Panc1 (cell line): Measurements from ENCODE around the gene GREM1. TPM values are rescaled to one million over a fixed set of nuclear protein-coding genes. Genes with fewer than 3 reads are reported as not detected.

Source experiments
- ATAC-seq: fragments of 200-7000 bp; cut with Tn5 transposase; 2 replicates; pipeline ENCODE4 v1.9.1; 2020; ENCODE audit warnings: mild to moderate bottlenecking, moderate library complexity
- BruUV-seq: library from RNA; stranded (reverse); fragments of 400-500 nt; replicated peaks from 2 replicates; lab custom pipeline; 2021; lab: Mats Ljungman, UMichigan
- CTCF ChIA-PET: fragments of 300-600 bp; sonication (Branson Sonifier 250); formaldehyde crosslinking; loops from one replicate; lab custom pipeline; 2022; ENCODE audit warnings: antibody characterized with exemption; lab: Charles Lee
- POLR2A ChIA-PET: fragments of 300-600 bp; sonication (Branson Sonifier 250); formaldehyde crosslinking; loops from one replicate; lab custom pipeline; 2022; ENCODE audit warnings: antibody characterized with exemption; lab: Charles Lee
- DNase-seq: peaks from one replicate; pipeline ENCODE4 v3.0.0-alpha.2; 2010; ENCODE audit warnings: low read depth, low spot score
- H3K27ac ChIP-seq: 2 replicates; pipeline ENCODE4 v1.5.1; 2011; ENCODE audit warnings: mild to moderate bottlenecking, low read length, inconsistent platforms
- H3K27me3 ChIP-seq: fragments of 200-500 bp; sonication (Bioruptor generic); 2 replicates; pipeline ENCODE4 v1.6.0; 2014; ENCODE audit warnings: low read length, inconsistent platforms; ENCODE audit not compliant: control insufficient read depth, insufficient read depth
- H3K36me3 ChIP-seq: fragments of 200-500 bp; sonication (Bioruptor generic); 2 replicates; pipeline ENCODE4 v1.5.1; 2014; ENCODE audit warnings: inconsistent platforms, mild to moderate bottlenecking, low read length, moderate library complexity; ENCODE audit not compliant: control insufficient read depth, insufficient read depth
- H3K4me1 ChIP-seq: 2 replicates; pipeline ENCODE4 v1.5.1; 2011; ENCODE audit warnings: inconsistent platforms, mild to moderate bottlenecking, low read length, moderate library complexity; ENCODE audit not compliant: control insufficient read depth, insufficient read depth
- H3K4me3 ChIP-seq, 2 experiments: 2 replicates each; pipeline ENCODE4 v1.5.1; 2011 to 2012; ENCODE audit warnings: low read depth in 2 of 2, low read length in 2 of 2, mild to moderate bottlenecking in 2 of 2, inconsistent platforms in 1 of 2, moderate library complexity in 1 of 2
- H3K9me3 ChIP-seq: fragments of 200-500 bp; sonication (Bioruptor generic); 2 replicates; pipeline ENCODE4 v1.5.1; 2014; ENCODE audit warnings: low read depth, mild to moderate bottlenecking, inconsistent platforms, low read length, moderate library complexity; ENCODE audit not compliant: control insufficient read depth, insufficient read depth
- CTCF ChIP-seq: fragments of 450-650 bp; IDR thresholded peaks from 2 replicates; pipeline ENCODE4 v1.5.1; 2017; ENCODE audit warnings: mild to moderate bottlenecking
- POLR2AphosphoS5 ChIP-seq: IDR thresholded peaks from 2 replicates; pipeline ENCODE4 v1.6.1; 2012; ENCODE audit warnings: mild to moderate bottlenecking, low read depth, low read length, moderate library complexity
- REST ChIP-seq, 2 experiments: IDR thresholded peaks; 2 replicates each; pipeline ENCODE4 v1.6.1; 2011 to 2012; ENCODE audit warnings: low read depth in 2 of 2, control low read depth in 1 of 2, low read length in 1 of 2, mild to moderate bottlenecking in 1 of 2, moderate library complexity in 1 of 2; ENCODE audit not compliant: insufficient read depth in 1 of 2
- SIN3A ChIP-seq: IDR thresholded peaks from 2 replicates; pipeline ENCODE4 v1.6.1; 2012; ENCODE audit warnings: low read depth, mild to moderate bottlenecking, low read length, moderate library complexity, borderline replicate concordance; ENCODE audit not compliant: insufficient read depth
- TCF7L2 ChIP-seq: IDR thresholded peaks from 2 replicates; pipeline ENCODE4 v1.6.1; 2011; ENCODE audit warnings: mild to moderate bottlenecking, low read depth, low read length, inconsistent platforms
- in situ Hi-C: cut with HindIII; loops from 2 replicates; pipeline ENCODE4 v1.10.0; 2016; ENCODE audit warnings: low sequenced_read_pairs, low pct_unique_long_range_greater_than_20kb
- intact Hi-C: fragments of 100-400 bp; cut with micrococcal nuclease; formaldehyde crosslinking; loops from one replicate; pipeline ENCODE4 v1.10.0; 2022; ENCODE audit not compliant: unreplicated experiment
- total RNA-seq: library from RNA; stranded (reverse); gene quantifications from one replicate; pipeline ENCODE4 v1.2.1, GENCODE V29; 2021; ENCODE audit not compliant: unreplicated experiment

Gene GREM1
- total RNA-seq, 1 experiment from 2014 or later, result 0.41 TPM

- Histone ChIP-seq H3K36me3 (no peaks in the 10 kb centered on the region), H3K4me1 (no peaks in the 10 kb centered on the region), H3K9me3 (no peaks in the 10 kb centered on the region), H3K27ac (no peak overlapping the region), H3K27me3 (0 out of 2 replicates have a peak, but pooled peaks cover 2% of the 10 kb centered on the region), H3K4me3 (no peak overlapping the region)
- POLR2A ChIA-PET, result no interaction called here
- BruUV-seq, result no TSS peak
- intact Hi-C loops, result no loop called here
- CTCF ChIA-PET, result no interaction called here
- ATAC-seq, result no peak
- TF ChIP-seq SIN3A, result no peak
- no peak for DNase-seq
- in situ Hi-C loops, result no loop called here
Observed at GRCh38 chr15:32757426-32757825, 39.6 kb downstream of the GREM1 start.

GRCh38 chr15:32763295-32763694 is 45.5 kb downstream of the GREM1 start:
- Histone ChIP-seq H3K36me3 (no peaks in the 10 kb centered on the region), H3K27ac (no peak overlapping the region), H3K27me3 (no peaks in the 10 kb centered on the region), H3K9me3 (no peaks in the 10 kb centered on the region), H3K4me1 (no peaks in the 10 kb centered on the region), H3K4me3 (no peak overlapping the region)
- no peak for ATAC-seq
- BruUV-seq, result no TSS peak
- TF ChIP-seq SIN3A (no peak), REST (IDR thresholded peaks at IDR 0.05; ENCODE audit: insufficient read depth in 1 of 2, low read depth in 2 of 2, low read length in 1 of 2) (no peak), POLR2AphosphoS5 (no peak)
- intact Hi-C loops (no loop called here), in situ Hi-C loops (no loop called here)
- CTCF ChIA-PET, result no interaction called here
- DNase-seq, result no peak
- POLR2A ChIA-PET, result no interaction called here

GRCh38 chr15:32765236-32765635 is 47.4 kb downstream of the GREM1 start:
- no peaks in the 10 kb centered on the region for H3K4me1 ChIP-seq
- in situ Hi-C loops, result no loop called here

GRCh38 chr15:32766101-32766500 is 48.3 kb downstream of the GREM1 start:
- Histone ChIP-seq H3K36me3 (no peaks in the 10 kb centered on the region), H3K27ac (no peak overlapping the region), H3K9me3 (no peaks in the 10 kb centered on the region), H3K4me3 (no peak overlapping the region), H3K4me1 (no peaks in the 10 kb centered on the region), H3K27me3 (no peaks in the 10 kb centered on the region)
- no peak for TF ChIP-seq POLR2AphosphoS5
- TF ChIP-seq SIN3A, result no peak
- no peak for TF ChIP-seq TCF7L2
- no peak for TF ChIP-seq REST (IDR thresholded peaks at IDR 0.05; ENCODE audit: insufficient read depth in 1 of 2, low read depth in 2 of 2, low read length in 1 of 2)
- TF ChIP-seq CTCF, result no peak
- no TSS peak for BruUV-seq
- intact Hi-C loops (no loop called here), in situ Hi-C loops (no loop called here)
- DNase-seq (no peak), ATAC-seq (no peak)
- ChIA-PET CTCF (no interaction called here), POLR2A (no interaction called here)

More at GRCh38 chr15:32765236-32765635, 47.4 kb downstream of the GREM1 start:
- intact Hi-C loops, result no loop called here
- no peaks in the 10 kb centered on the region for H3K27me3 ChIP-seq
- BruUV-seq, result no TSS peak
- H3K27ac ChIP-seq, result no peak overlapping the region
- no peak for TF ChIP-seq POLR2AphosphoS5
- no peak for DNase-seq
- H3K9me3 ChIP-seq, result no peaks in the 10 kb centered on the region
- H3K36me3 ChIP-seq, result no peaks in the 10 kb centered on the region
- no peak for ATAC-seq
- H3K4me3 ChIP-seq, result no peak overlapping the region
- CTCF ChIA-PET, result no interaction called here
- POLR2A ChIA-PET, result no interaction called here
